Measurements from ENCODE around the gene DHX38. TPM values are rescaled to one million over a fixed set of nuclear protein-coding genes. Genes with fewer than 3 reads are reported as not detected.
A peak's percentile ranks its signal among the peaks of the same experiment; 100 is the strongest.

DHX38 gene
- total RNA-seq, 1 experiment from 2014 or later, result 33.6 TPM

GRCh38 chr16:72112906-72113615 is 19.4 kb downstream of the DHX38 start:
- DNase-seq (ENCODE audit: extremely low read depth, low read depth), result no peak

DNA sequence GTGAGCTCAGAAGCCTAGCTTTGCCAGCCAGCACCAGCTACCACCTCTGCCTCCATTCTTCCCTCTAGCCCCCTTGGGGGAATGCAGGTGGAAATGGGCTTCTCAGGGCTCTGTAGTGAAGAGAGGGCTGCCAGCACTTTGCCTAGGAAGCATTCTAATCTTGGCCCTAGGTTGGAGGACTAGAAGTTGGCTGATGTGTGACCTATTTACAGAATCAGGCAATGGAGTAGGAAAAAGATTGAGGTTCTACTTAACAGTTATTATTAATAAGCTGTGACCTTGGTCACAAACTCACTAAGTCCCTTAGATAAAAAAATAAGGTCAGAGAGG is 19.9 kb downstream of the DHX38 start:
- DNase-seq (ENCODE audit: extremely low read depth, low read depth), result no peak

- no peak for DNase-seq (ENCODE audit: extremely low read depth, low read depth)
These were observed 26.4 kb downstream of the DHX38 start for GRCh38 chr16:72120026-72120425.

DNA sequence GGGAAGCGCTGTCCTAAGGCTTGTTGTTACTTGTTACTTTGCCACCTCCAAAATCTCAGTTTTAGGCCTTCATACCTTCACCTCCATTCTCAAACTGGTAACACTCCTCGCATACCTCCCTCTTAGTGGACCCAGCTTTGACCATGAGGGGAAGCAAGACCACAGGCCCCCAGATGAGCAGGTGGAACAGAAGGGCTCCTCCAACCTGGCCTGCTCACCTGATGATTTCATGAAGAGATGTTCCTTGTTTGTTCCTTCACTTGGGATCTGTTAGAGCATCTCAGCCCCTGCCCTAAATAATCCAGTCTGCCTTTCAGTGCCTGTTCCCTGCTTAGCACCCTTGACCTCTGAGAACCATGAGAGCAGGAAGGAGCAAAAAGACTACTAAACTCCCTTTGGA is 28.7 kb downstream of the DHX38 start:
- DNase-seq (ENCODE audit: extremely low read depth, low read depth), result no peak

- no peak for DNase-seq (ENCODE audit: extremely low read depth, low read depth)
These were observed 29.3 kb downstream of the DHX38 start for GRCh38 chr16:72122916-72123315.

- no peak for DNase-seq (ENCODE audit: extremely low read depth, low read depth)
These were observed 29.8 kb downstream of the DHX38 start for GRCh38 chr16:72123426-72123825.

DNA sequence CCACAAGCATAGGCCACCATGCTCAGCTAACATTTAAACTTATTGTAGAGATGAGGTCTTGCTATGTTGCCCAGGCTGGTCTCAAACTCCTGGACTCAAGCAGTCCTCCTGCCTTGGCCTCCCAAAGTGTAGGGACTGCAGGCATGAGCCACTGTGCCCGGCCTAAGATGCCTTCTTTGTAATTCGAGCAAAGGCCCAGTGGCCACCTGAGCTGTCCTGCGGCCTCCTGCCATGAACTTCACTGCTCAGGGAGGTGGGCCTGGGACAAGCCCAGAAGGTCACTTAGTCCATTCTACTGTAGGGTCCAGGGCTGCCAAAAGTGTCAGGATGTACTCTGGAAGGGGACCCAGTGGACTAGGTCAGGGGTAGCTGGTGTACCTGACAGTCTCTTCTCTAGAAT is 30.5 kb downstream of the DHX38 start:
- DNase-seq (ENCODE audit: extremely low read depth, low read depth), result no peak

- peak; percentile 56 for DNase-seq (ENCODE audit: extremely low read depth, low read depth)
These were observed 31.4 kb downstream of the DHX38 start for GRCh38 chr16:72124761-72125634.

DNA sequence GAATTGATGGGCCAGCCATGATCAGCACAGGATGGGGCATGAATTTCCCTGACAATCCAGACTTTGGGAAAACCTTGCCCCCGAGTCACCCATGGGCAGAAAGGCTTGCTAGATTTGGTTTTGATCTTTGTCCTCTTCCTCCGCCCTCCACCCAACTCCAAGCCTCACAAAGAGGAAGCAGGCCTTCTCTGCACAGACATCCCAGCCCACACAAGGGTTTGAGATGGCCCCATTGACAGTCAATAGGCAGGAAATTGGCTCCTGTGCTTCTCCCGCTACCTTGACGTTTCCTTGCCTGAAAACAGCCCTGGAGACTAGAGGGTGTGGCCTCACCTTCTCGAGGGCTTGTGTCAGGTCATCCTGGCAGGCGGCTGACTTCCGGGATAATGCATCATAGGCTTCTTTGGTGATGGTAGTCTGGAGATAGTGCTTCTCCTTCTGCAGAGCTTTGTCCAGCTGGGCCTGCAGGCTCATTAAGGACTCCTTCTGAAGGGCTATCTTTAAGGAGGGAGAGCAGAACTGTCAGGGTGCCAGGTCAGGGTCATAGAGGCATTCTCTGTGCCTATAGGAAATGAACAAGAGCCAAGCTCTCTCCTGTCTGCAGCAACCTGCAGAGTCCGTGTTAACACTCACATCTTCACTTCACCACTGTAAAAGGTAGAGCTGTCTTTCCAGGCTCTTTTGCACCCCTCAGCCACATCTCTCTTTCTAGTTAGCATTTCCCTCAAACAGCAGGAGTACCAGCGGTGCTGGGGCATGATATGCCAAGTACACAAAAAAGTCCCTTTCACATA is 32.2 kb downstream of the DHX38 start:
- DNase-seq (ENCODE audit: extremely low read depth, low read depth), result no peak

DNA sequence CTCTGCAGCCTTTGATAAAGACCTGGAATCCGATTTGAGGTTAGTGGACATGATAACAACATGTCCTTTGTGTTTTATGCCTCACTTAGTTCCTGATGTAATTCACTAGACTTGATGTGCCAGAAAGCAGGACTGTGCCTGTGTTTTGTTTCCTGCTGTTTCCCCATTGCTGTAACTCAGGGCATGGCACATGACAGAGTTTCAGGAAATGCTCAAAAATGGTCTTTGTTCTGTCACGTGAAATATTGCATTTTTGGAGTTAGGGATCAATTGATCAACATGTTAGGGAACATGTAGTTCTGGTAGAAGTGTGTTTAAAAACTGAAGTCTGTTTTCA is 32.8 kb downstream of the DHX38 start:
- no peak for DNase-seq (ENCODE audit: extremely low read depth, low read depth)

- no peak for DNase-seq (ENCODE audit: extremely low read depth, low read depth)
These were observed 35.1 kb downstream of the DHX38 start for GRCh38 chr16:72128701-72129100.

- no peak for DNase-seq (ENCODE audit: extremely low read depth, low read depth)
These were observed 36.5 kb downstream of the DHX38 start for GRCh38 chr16:72129976-72130656.

- DNase-seq (ENCODE audit: extremely low read depth, low read depth), result no peak
These were observed 37.4 kb downstream of the DHX38 start for GRCh38 chr16:72131036-72131435.

- DNase-seq (ENCODE audit: extremely low read depth, low read depth), result no peak
These were observed 39.1 kb downstream of the DHX38 start for GRCh38 chr16:72132726-72133125.

- DNase-seq (ENCODE audit: extremely low read depth, low read depth), result no peak
These were observed 40.9 kb downstream of the DHX38 start for GRCh38 chr16:72134507-72134906.

GRCh38 chr16:72137380-72138063 is 43.9 kb downstream of the DHX38 start:
- DNase-seq (ENCODE audit: extremely low read depth, low read depth), result no peak

DNA sequence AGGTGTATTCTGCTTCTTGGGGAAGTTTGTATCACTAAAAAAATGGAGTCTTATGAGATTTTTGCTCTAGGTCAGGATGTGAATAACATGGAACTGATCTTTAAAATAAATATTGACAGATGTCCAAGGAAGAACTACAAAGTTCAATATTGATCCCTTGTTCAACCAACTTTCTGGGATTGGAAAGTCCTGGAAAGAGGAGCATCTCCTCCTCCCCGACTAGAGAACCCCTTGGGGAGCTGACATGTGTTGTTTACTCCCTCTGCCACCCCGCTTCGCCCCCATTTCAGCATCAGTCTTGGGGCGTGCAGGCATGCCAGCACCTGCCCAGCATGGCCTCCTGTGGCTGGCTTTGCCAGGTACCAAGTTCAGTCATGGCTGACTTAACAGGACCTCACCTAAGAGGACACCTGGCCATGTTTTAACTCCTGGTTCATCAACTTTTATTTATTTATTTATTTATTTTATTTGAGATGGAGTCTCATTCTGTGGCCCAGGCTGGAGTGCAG is 44.5 kb downstream of the DHX38 start:
- DNase-seq (ENCODE audit: extremely low read depth, low read depth), result no peak

GRCh38 chr16:72139908-72140307 is 46.3 kb downstream of the DHX38 start:
- DNase-seq (ENCODE audit: extremely low read depth, low read depth), result no peak

- no peak for DNase-seq (ENCODE audit: extremely low read depth, low read depth)
These were observed 48.8 kb downstream of the DHX38 start for GRCh38 chr16:72142476-72142875.
